Measurements from ENCODE around the gene POU2AF3. TPM values are rescaled to one million over a fixed set of nuclear protein-coding genes. Genes with fewer than 3 reads are reported as not detected.
"Not testable (repeated sequence)": the region's sequence is repeated elsewhere in the genome, so short reads cannot be mapped to it uniquely, and the experiment has no call there.

POU2AF3 gene, protein sequence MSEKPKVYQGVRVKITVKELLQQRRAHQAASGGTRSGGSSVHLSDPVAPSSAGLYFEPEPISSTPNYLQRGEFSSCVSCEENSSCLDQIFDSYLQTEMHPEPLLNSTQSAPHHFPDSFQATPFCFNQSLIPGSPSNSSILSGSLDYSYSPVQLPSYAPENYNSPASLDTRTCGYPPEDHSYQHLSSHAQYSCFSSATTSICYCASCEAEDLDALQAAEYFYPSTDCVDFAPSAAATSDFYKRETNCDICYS
- total RNA-seq, result not detected

DNA sequence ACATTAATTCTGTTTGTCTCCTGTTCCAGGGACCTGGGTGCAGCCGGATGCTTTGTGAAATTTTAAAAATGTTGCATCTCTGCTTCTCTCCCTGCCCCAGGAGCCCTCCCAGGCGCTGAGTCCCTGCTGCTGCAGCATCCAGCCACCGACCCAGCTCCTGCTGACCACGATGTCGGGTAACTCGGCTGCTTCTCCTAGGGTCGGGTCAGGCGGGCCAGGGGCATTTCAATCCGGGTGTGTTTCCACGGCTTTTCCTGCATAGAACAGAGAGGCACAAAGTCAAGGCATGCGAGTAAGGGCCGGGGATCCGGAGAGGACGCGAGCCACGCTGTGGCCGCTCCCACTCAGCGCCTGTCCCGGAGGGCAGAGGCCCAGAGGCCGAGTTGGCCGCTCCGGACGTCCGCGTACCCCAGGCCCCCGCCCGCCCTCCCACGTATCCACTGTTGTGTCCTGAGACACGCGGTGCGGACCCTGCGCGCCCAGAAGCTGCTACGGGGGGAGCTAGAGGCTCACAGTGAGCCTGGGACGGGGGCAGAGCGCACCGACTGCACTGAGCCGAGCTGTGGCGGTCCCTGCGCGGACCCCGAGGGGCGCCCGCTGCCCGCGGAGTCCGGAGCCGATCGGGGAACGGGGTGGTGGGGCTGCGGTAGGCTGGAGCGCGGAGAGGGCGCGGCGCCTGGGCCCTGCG, at the start of gene POU2AF3:
Gene POU2AF3, plus strand, starts transcription at position 134 of the 688 bp plus-strand sequence. Its CDS starts 36 bp downstream, at position 170.
- no peak within 1 kb of the TSS for H3K4me3 Mint-ChIP-seq
- CTCF ChIA-PET, result interaction anchor here (1.0 to 1.2 kb wide), 2 partner anchors 12 to 148 kb away, joined by 3 read pairs; no protein-coding TSS in a partner anchor
- POLR2A ChIA-PET, result no interaction called here

DNA sequence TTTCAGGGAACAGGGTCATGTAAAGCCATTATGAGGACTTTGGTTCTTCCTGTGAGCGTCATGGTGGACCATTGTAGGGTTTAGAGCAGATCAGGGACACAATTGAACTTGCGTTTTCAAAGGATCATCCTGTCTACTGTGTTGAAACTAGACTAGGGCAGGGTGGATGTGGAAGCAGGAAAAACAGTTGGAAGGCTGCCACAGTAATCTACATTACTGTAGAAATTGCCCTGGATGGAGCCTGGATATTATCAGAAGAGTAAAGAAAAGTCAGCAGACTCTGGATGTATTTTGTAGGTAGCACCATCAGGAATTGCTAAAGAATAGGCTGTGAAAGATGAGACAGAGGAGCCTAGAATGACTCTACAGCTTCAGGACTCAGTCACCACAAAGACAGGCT, 47.4 kb upstream of the POU2AF3 start:
- Mint-ChIP-seq H3K4me3 (no peak overlapping the region), H3K27ac (no peak overlapping the region), H3K36me3 (ENCODE audit: low read depth) (no peaks in the 10 kb centered on the region), H3K27me3 (peaks cover 14% of the 10 kb centered on the region), H3K9me3 (no peaks in the 10 kb centered on the region), H3K4me1 (no peaks in the 10 kb centered on the region)
- no peak for DNase-seq
- CTCF ChIA-PET, result no interaction called here
- POLR2A ChIA-PET, result no interaction called here

More for the DNA sequence above, at the start of gene POU2AF3:
- Mint-ChIP-seq H3K27ac (no peak within 1 kb of the TSS), H3K9me3 (no peaks in the 10 kb centered on the region), H3K27me3 (peaks cover 46% of the 10 kb centered on the region), H3K36me3 (ENCODE audit: low read depth) (no peaks in the 10 kb centered on the region), H3K4me1 (no peaks in the 10 kb centered on the region)
- no peak for DNase-seq

DNA sequence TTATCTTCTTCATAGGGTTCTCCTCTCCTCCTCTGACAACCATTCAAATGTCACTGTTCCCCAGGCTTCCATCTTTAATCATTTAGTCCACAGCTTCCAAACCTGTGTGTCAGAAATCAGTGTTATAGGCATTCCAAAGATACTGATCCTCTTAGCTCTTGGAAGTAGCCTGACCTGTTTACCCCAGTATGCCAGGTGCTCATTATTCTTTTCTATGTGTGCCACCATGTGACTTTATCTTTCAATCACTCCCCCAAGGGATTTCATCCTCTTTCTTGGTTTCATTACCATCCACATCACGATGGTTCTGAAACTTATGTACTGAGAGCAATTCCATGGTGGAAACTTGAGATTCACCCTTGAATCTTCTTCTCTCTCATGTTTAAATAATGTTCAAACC, 45.2 kb upstream of the POU2AF3 start:
- Mint-ChIP-seq H3K27ac (no peak overlapping the region), H3K4me1 (no peaks in the 10 kb centered on the region), H3K9me3 (no peaks in the 10 kb centered on the region), H3K27me3 (peaks cover 13% of the 10 kb centered on the region), H3K4me3 (no peak overlapping the region), H3K36me3 (ENCODE audit: low read depth) (no peaks in the 10 kb centered on the region)
- no peak for DNase-seq
- ChIA-PET POLR2A (no interaction called here), CTCF (no interaction called here)

DNA sequence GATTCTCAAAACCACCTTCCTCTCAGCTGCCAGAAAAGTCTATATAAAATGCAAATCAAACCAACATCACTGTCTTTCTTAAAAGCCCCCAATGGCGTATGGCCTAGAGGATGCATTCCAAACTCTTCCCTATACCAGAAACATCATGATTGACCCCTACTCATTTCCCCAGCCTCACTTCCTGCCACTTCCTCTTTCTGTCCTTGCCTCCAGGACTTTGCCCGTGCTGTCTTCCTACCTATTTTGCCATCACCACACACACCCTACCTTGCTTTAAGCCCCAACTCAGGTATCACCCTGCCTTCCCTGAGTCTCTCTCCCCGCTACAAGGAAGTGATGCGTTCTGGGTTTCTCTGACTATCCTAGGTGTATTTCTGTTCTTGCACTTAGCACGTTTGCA, 44.7 kb upstream of the POU2AF3 start:
- Mint-ChIP-seq H3K27ac (no peak overlapping the region), H3K36me3 (ENCODE audit: low read depth) (no peaks in the 10 kb centered on the region), H3K4me3 (no peak overlapping the region), H3K9me3 (no peaks in the 10 kb centered on the region), H3K27me3 (peaks cover 13% of the 10 kb centered on the region), H3K4me1 (no peaks in the 10 kb centered on the region)
- ChIA-PET POLR2A (no interaction called here), CTCF (no interaction called here)
- DNase-seq, result no peak

DNA sequence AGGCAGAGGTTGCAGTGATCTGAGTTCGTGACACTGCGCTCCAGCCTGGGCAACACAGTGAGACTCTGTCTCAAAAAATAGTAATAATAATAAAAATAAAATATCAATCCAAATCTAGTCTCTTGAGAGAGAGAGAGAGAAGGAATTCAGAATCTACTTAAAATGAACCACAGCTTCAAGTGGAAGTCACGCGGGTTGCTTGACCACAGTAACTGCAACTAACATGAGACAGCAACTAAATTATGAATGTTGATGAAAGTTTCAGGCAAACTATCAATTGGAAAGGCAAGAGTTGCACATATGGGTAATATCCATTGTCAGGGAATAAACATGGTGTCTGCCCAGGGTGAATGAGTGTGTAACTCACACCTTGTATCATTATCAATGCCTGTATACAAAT, 40.3 kb upstream of the POU2AF3 start:
- CTCF ChIA-PET, result no interaction called here
- no peak for DNase-seq
- no peaks in the 10 kb centered on the region for H3K9me3 Mint-ChIP-seq
- no peak overlapping the region for H3K4me3 Mint-ChIP-seq
- H3K4me1 Mint-ChIP-seq, result peaks cover 2% of the 10 kb centered on the region
- no peak overlapping the region for H3K27ac Mint-ChIP-seq
- POLR2A ChIA-PET, result no interaction called here
- peaks cover 35% of the 10 kb centered on the region for H3K27me3 Mint-ChIP-seq
- H3K36me3 Mint-ChIP-seq (ENCODE audit: low read depth), result no peaks in the 10 kb centered on the region

DNA sequence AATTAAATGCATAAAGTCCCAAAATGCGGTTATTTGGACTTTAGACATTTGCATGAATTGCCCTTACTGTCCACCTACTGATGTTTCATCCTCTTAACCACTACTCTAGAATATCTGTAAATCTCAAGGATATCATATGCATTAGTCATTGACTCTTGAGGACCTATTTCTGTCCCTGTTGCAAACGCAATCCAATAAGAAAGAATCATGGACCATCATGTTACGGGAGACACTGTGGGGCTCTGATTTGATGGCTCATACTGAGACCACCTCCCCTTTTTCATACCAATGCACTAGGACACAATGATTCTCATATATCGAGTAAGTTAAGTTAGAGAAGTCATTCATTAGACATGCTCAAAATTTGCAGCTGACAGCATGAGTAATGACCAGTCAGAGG, 38.5 kb upstream of the POU2AF3 start:
- Mint-ChIP-seq H3K36me3 (ENCODE audit: low read depth) (no peaks in the 10 kb centered on the region), H3K9me3 (no peaks in the 10 kb centered on the region), H3K27ac (no peak overlapping the region), H3K4me3 (no peak overlapping the region), H3K4me1 (peaks cover 2% of the 10 kb centered on the region), H3K27me3 (peaks cover 37% of the 10 kb centered on the region)
- ChIA-PET CTCF (no interaction called here), POLR2A (no interaction called here)
- no peak for DNase-seq

DNA sequence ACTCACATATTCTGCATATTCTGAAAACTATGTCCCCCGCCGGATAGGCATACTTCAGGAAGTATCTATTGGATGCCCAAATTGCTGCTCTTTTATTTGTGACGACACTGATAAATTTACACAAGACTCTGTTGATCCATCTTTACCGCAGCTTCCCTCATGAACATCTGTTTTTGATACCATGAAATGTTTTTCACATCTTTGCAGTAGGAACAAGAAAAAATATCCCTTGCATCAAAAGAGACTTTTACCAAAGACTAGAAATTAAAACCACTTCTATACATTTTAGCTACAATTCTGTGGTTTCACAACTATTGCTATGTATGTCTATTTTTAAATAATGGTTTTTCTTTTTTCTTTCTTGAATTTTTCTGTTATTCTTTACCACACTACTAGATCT, 37.5 kb upstream of the POU2AF3 start:
- no peak for DNase-seq
- no peak overlapping the region for H3K27ac Mint-ChIP-seq
- H3K9me3 Mint-ChIP-seq, result no peaks in the 10 kb centered on the region
- H3K27me3 Mint-ChIP-seq, result peaks cover 37% of the 10 kb centered on the region
- ChIA-PET POLR2A (no interaction called here), CTCF (no interaction called here)
- H3K4me3 Mint-ChIP-seq, result no peak overlapping the region
- H3K4me1 Mint-ChIP-seq, result peaks cover 2% of the 10 kb centered on the region
- no peaks in the 10 kb centered on the region for H3K36me3 Mint-ChIP-seq (ENCODE audit: low read depth)

DNA sequence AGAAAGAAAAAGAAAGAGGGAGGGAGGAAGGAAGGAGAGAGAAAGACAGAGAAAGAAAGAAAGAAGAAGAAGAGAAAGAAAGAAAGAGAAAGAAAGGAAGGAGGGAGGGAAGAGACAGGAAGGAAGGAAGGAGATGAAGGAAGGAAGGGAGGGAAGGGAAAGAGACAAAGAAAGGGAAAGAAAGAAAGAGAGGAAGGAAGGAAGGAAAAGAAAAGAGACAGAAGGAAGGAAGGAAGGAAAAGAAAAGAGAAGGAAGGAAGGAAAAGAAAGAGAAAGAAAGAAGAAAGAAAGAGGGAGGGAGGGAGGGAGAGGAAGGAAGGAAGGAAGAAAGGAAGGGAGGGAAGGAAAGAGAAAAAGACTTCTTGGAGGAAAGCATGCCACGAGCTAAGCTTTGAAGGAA, 33.7 kb upstream of the POU2AF3 start:
- Mint-ChIP-seq H3K36me3 (ENCODE audit: low read depth) (no peaks in the 10 kb centered on the region), H3K9me3 (no peaks in the 10 kb centered on the region), H3K4me1 (peaks cover 2% of the 10 kb centered on the region), H3K27me3 (peaks cover 32% of the 10 kb centered on the region), H3K4me3 (no peak overlapping the region), H3K27ac (no peak overlapping the region)
- DNase-seq, result no peak
- ChIA-PET CTCF (no interaction called here), POLR2A (no interaction called here)

DNA sequence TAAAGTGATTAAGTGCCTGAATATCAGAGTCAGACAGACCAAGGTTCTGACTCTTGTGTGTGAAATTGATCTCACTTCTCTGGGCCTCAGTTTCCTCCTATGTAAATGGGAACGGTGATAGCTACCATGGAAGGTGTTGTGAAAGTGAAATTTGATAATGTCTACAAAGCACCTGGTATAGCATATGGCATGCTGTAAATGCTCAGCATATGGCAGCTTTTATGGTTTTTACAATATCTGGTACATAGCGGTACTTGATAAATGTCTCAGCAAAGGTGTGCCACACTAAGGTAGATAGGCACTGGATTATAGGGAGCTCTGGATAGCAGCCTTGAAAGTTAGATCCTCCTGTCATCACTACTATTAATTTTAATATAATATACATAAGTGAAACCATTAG, 32.9 kb upstream of the POU2AF3 start:
- ChIA-PET POLR2A (no interaction called here), CTCF (interaction anchor here (0.6 kb wide), 1 partner anchor 1140 kb away, joined by 6 read pairs; no protein-coding TSS in a partner anchor)
- no peak for DNase-seq
- H3K36me3 Mint-ChIP-seq (ENCODE audit: low read depth), result no peaks in the 10 kb centered on the region
- H3K27me3 Mint-ChIP-seq, result peaks cover 24% of the 10 kb centered on the region
- peaks cover 2% of the 10 kb centered on the region for H3K4me1 Mint-ChIP-seq
- no peak overlapping the region for H3K27ac Mint-ChIP-seq
- no peak overlapping the region for H3K4me3 Mint-ChIP-seq
- no peaks in the 10 kb centered on the region for H3K9me3 Mint-ChIP-seq

DNA sequence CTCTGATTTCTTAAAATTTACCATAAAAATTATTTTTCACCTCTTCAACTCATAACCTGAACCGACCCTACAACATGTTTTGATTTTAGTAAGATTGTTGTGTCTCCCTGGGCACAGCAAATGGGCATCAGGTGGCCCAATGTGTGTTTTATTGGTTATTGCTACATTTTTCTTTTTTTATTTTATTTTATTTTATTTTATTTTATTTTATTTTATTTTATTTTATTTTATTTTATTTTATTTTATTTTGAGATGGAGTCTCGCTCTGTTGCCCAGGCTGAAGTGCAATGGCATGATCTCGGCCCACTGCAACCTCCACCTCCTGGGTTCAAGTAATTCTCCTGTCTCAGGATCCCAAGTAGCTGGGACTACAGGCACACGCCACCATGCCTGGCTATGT, 30.0 kb upstream of the POU2AF3 start:
- H3K36me3 Mint-ChIP-seq (ENCODE audit: low read depth); DNase-seq; H3K9me3 Mint-ChIP-seq; POLR2A ChIA-PET; H3K4me1 Mint-ChIP-seq; H3K27me3 Mint-ChIP-seq; H3K4me3 Mint-ChIP-seq; H3K27ac Mint-ChIP-seq; CTCF ChIA-PET: not testable (repeated sequence)

DNA sequence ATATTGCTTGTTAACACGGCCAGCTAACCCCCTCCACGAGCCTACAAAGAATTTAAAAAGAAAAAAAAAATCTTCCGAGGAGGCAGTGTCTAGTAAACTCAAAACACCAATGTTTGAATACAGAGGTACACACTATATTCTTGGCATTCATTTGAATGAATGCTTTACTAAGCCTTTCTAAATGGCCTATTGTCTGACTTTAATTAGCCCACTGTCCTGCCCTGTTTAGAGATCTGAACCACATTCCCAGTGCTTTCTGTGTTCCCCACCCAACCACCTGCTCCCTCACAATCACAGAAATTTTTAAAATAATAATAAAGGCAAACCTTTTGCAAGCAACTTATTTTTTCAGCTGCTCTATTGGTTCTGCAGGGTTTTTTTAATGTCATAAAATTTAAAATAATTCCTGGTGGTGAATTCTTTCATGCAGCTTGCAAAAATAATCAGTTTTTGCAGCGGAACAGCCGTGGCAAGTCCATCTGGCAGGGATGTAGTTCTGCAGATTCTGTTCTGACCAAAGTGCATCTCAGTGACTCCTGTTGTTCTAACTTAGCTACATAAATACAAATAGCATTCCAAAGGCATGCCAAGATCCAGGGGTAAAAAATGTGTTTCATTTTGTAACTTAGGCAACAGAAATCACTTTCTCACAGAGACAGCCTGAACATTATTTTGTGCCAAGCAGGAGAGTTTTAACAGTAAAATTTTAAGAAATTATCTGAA, 29.0 kb upstream of the POU2AF3 start:
- H3K27ac Mint-ChIP-seq, result no peak overlapping the region
- no peaks in the 10 kb centered on the region for H3K9me3 Mint-ChIP-seq
- peaks cover 3% of the 10 kb centered on the region for H3K27me3 Mint-ChIP-seq
- no peak for DNase-seq
- CTCF ChIA-PET, result no interaction called here
- H3K4me3 Mint-ChIP-seq, result no peak overlapping the region
- H3K36me3 Mint-ChIP-seq (ENCODE audit: low read depth), result no peaks in the 10 kb centered on the region
- POLR2A ChIA-PET, result no interaction called here
- H3K4me1 Mint-ChIP-seq, result peaks cover 5% of the 10 kb centered on the region

DNA sequence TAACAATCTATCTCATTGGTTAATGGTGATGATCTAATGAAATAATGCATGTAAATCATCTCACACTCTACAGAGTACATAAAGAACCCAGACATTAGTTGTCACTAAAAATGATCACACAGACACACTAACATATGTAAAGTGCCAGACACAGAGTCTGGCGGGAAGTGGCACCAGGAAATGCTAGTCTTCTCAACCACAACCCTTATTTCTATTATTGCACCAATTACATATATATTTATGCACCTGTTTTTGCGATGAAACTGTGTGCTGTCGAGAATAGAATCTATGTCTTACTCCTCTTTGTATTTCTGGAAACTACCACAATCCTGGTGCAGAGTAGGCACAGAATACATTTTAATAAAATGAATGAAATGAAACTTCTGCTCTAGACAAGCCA, 25.9 kb upstream of the POU2AF3 start:
- H3K36me3 Mint-ChIP-seq (ENCODE audit: low read depth), result no peaks in the 10 kb centered on the region

DNA sequence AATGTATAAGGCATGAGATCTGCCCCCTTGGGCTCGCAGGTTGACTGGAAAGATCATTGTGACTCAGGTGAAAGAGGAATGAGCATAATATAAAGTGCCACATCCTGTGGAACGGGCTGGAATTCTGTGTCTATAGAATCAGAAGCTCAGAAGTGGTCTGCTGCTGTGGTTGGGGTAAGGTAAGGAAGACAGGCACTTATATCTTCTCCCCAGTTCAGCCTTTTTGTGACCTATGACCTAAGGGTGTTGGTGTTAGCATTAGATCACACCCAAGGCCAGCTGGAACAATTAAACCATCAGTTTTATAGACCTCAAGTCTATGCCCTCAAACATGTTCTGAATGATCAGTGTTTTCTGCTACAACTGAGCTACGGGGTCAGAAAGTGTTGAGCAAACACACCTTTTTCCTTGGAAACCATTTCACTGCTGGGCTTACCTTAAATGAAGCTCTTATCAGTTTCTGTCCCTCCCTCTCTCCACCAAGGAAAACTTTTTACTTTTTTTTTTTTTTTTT, 15.7 kb upstream of the POU2AF3 start:
- POLR2A ChIA-PET, result interaction anchor here (0.6 kb wide), 1 partner anchor 167 kb away, joined by 3 read pairs; no protein-coding TSS in a partner anchor
- H3K27me3 Mint-ChIP-seq, result peaks cover 3% of the 10 kb centered on the region
- H3K36me3 Mint-ChIP-seq (ENCODE audit: low read depth), result no peaks in the 10 kb centered on the region
- DNase-seq, result no peak
- no peaks in the 10 kb centered on the region for H3K9me3 Mint-ChIP-seq
- H3K4me3 Mint-ChIP-seq, result no peak overlapping the region
- CTCF ChIA-PET, result interaction anchor here (0.6 to 2.0 kb wide), 9 partner anchors 34 to 968 kb away, joined by 3 to 9 read pairs (median 4); no protein-coding TSS in a partner anchor
- H3K4me1 Mint-ChIP-seq, result no peaks in the 10 kb centered on the region
- H3K27ac Mint-ChIP-seq, result no peak overlapping the region

More for the DNA sequence above, 25.9 kb upstream of the POU2AF3 start:
- H3K4me3 Mint-ChIP-seq, result no peak overlapping the region
- H3K27me3 Mint-ChIP-seq, result peaks cover 16% of the 10 kb centered on the region
- ChIA-PET POLR2A (no interaction called here), CTCF (no interaction called here)
- peaks cover 5% of the 10 kb centered on the region for H3K4me1 Mint-ChIP-seq
- DNase-seq, result no peak
- H3K27ac Mint-ChIP-seq, result no peak overlapping the region
- H3K9me3 Mint-ChIP-seq, result no peaks in the 10 kb centered on the region
